NCI-H2081 treated with DMSO at 0.1 percent for 48 hours (cell line): ENCODE results near the gene NKIRAS2.

Experiments used
- DNase-seq: peaks from one replicate; lab custom pipeline; 2025; lab: John Stamatoyannopoulos, UW

NKIRAS2 gene

GRCh38 chr17:42026857-42027589 lies 7.1 kb downstream of the NKIRAS2 start:
- DNase-seq, result no peak

GRCh38 chr17:42027590-42027889 lies 7.7 kb downstream of the NKIRAS2 start:
- DNase-seq, result no peak

- no peak for DNase-seq
Observed at GRCh38 chr17:42027961-42028790, 8.3 kb downstream of the NKIRAS2 start.

- no peak for DNase-seq
Observed at GRCh38 chr17:42028791-42029127, 8.9 kb downstream of the NKIRAS2 start.

GRCh38 chr17:42031584-42031983 lies 11.7 kb downstream of the NKIRAS2 start:
- DNase-seq, result no peak

- no peak for DNase-seq
Observed at GRCh38 chr17:42034059-42034458, 14.2 kb downstream of the NKIRAS2 start.

- no peak for DNase-seq
Observed at GRCh38 chr17:42038221-42038973, 18.5 kb downstream of the NKIRAS2 start.

- no peak for DNase-seq
Observed at GRCh38 chr17:42039794-42040763, 20.2 kb downstream of the NKIRAS2 start.

- DNase-seq, result no peak
Observed at GRCh38 chr17:42040818-42041217, 20.9 kb downstream of the NKIRAS2 start.

GRCh38 chr17:42041619-42042018 lies 21.7 kb downstream of the NKIRAS2 start:
- DNase-seq, result no peak

GRCh38 chr17:42042598-42043319 lies 22.9 kb downstream of the NKIRAS2 start:
- DNase-seq, result no peak

- no peak for DNase-seq
Observed at GRCh38 chr17:42045719-42046118, 25.8 kb downstream of the NKIRAS2 start.

- no peak for DNase-seq
Observed at GRCh38 chr17:42047343-42047742, 27.5 kb downstream of the NKIRAS2 start.

- DNase-seq, result no peak
Observed at GRCh38 chr17:42049834-42050392, 30.0 kb downstream of the NKIRAS2 start.

- DNase-seq, result no peak
Observed at GRCh38 chr17:42050393-42051012, 30.6 kb downstream of the NKIRAS2 start, which contains the start of gene C17orf113. C17orf113 (minus strand) TSS chr17:42050601; CDS start chr17:42043376, 7,225 bp downstream.

GRCh38 chr17:42051013-42051400 lies 31.1 kb downstream of the NKIRAS2 start:
- no peak for DNase-seq

GRCh38 chr17:42051645-42052044 lies 31.8 kb downstream of the NKIRAS2 start:
- no peak for DNase-seq

GRCh38 chr17:42052346-42052877 lies 32.5 kb downstream of the NKIRAS2 start:
- DNase-seq, result no peak

- no peak for DNase-seq
Observed at GRCh38 chr17:42053731-42054500, 34.0 kb downstream of the NKIRAS2 start.
